ENCODE measurements around the gene TNFRSF25.

The TNFRSF25 gene

GRCh38 chr1:6471970-6472368 is 6.0 kb upstream of the TNFRSF25 start:
- H3K4me1 Mint-ChIP-seq (ENCODE audit: low read depth) = peaks cover 4% of the 10 kb centered on the region
- H3K4me3 Mint-ChIP-seq = no peak overlapping the region
- H3K9me3 Mint-ChIP-seq = no peaks in the 10 kb centered on the region
- no peak for DNase-seq
- H3K27ac Mint-ChIP-seq = no peak overlapping the region
- no peaks in the 10 kb centered on the region for H3K27me3 Mint-ChIP-seq
- no peaks in the 10 kb centered on the region for H3K36me3 Mint-ChIP-seq (ENCODE audit: low read depth)

GRCh38 chr1:6471086-6471969 is 5.4 kb upstream of the TNFRSF25 start:
- H3K36me3 Mint-ChIP-seq (ENCODE audit: low read depth) = no peaks in the 10 kb centered on the region
- no peaks in the 10 kb centered on the region for H3K9me3 Mint-ChIP-seq
- H3K4me3 Mint-ChIP-seq = no peak overlapping the region
- H3K27ac Mint-ChIP-seq = no peak overlapping the region
- DNase-seq = no peak
- no peaks in the 10 kb centered on the region for H3K27me3 Mint-ChIP-seq
- H3K4me1 Mint-ChIP-seq (ENCODE audit: low read depth) = peaks cover 9% of the 10 kb centered on the region

- Mint-ChIP-seq H3K27me3 (no peaks in the 10 kb centered on the region), H3K36me3 (ENCODE audit: low read depth) (peaks cover 3% of the 10 kb centered on the region), H3K9me3 (no peaks in the 10 kb centered on the region), H3K4me3 (no peak overlapping the region), H3K4me1 (ENCODE audit: low read depth) (peaks cover 6% of the 10 kb centered on the region), H3K27ac (no peak overlapping the region)
- no peak for DNase-seq
Observed at GRCh38 chr1:6470132-6471085, 4.4 kb upstream of the TNFRSF25 start.

GRCh38 chr1:6468729-6469461 is 2.9 kb upstream of the TNFRSF25 start:
- DNase-seq = no peak
- H3K27me3 Mint-ChIP-seq = no peaks in the 10 kb centered on the region
- no peaks in the 10 kb centered on the region for H3K9me3 Mint-ChIP-seq
- no peak overlapping the region for H3K27ac Mint-ChIP-seq
- H3K4me1 Mint-ChIP-seq (ENCODE audit: low read depth) = peaks cover 15% of the 10 kb centered on the region
- peaks cover 15% of the 10 kb centered on the region for H3K36me3 Mint-ChIP-seq (ENCODE audit: low read depth)
- H3K4me3 Mint-ChIP-seq = no peak overlapping the region

GRCh38 chr1:6467744-6468688 is 2.0 kb upstream of the TNFRSF25 start:
- no peaks in the 10 kb centered on the region for H3K27me3 Mint-ChIP-seq
- no peak overlapping the region for H3K27ac Mint-ChIP-seq
- peaks cover 19% of the 10 kb centered on the region for H3K4me1 Mint-ChIP-seq (ENCODE audit: low read depth)
- DNase-seq = no peak
- peaks cover 20% of the 10 kb centered on the region for H3K36me3 Mint-ChIP-seq (ENCODE audit: low read depth)
- H3K4me3 Mint-ChIP-seq = no peak overlapping the region
- H3K9me3 Mint-ChIP-seq = no peaks in the 10 kb centered on the region

- Mint-ChIP-seq H3K36me3 (ENCODE audit: low read depth) (peaks cover 28% of the 10 kb centered on the region), H3K27ac (no peak overlapping the region), H3K9me3 (no peaks in the 10 kb centered on the region), H3K4me3 (peak overlapping the region; percentile 15), H3K27me3 (no peaks in the 10 kb centered on the region), H3K4me1 (ENCODE audit: low read depth) (peaks cover 27% of the 10 kb centered on the region)
- no peak for DNase-seq
Observed at GRCh38 chr1:6467224-6467623, 1.3 kb upstream of the TNFRSF25 start.

- peak overlapping the region; percentile 94 for H3K4me3 Mint-ChIP-seq
- H3K27me3 Mint-ChIP-seq = no peaks in the 10 kb centered on the region
- peaks cover 33% of the 10 kb centered on the region for H3K36me3 Mint-ChIP-seq (ENCODE audit: low read depth)
- no peaks in the 10 kb centered on the region for H3K9me3 Mint-ChIP-seq
- DNase-seq = no peak
- peaks cover 31% of the 10 kb centered on the region for H3K4me1 Mint-ChIP-seq (ENCODE audit: low read depth)
- H3K27ac Mint-ChIP-seq = peak overlapping the region; percentile 75
Observed at GRCh38 chr1:6466751-6467150, 778 bp upstream of the TNFRSF25 start.

GRCh38 chr1:6465461-6466005 is 440 bp downstream of the TNFRSF25 start:
- Mint-ChIP-seq H3K9me3 (no peaks in the 10 kb centered on the region), H3K27me3 (no peaks in the 10 kb centered on the region), H3K4me3 (peak overlapping the region; percentile 94), H3K4me1 (ENCODE audit: low read depth) (peaks cover 44% of the 10 kb centered on the region), H3K36me3 (ENCODE audit: low read depth) (peaks cover 45% of the 10 kb centered on the region), H3K27ac (peak overlapping the region; percentile 92)
- peak; percentile 75 for DNase-seq

GRCh38 chr1:6464915-6465314 is 1.1 kb downstream of the TNFRSF25 start:
- H3K4me1 Mint-ChIP-seq (ENCODE audit: low read depth) = peaks cover 49% of the 10 kb centered on the region

GRCh38 chr1:6464514-6464836 is 1.5 kb downstream of the TNFRSF25 start:
- Mint-ChIP-seq H3K27me3 (no peaks in the 10 kb centered on the region), H3K4me1 (ENCODE audit: low read depth) (peaks cover 53% of the 10 kb centered on the region), H3K36me3 (ENCODE audit: low read depth) (peaks cover 46% of the 10 kb centered on the region), H3K4me3 (peak overlapping the region; percentile 94), H3K27ac (peak overlapping the region; percentile 92), H3K9me3 (no peaks in the 10 kb centered on the region)
- peak; percentile 68 for DNase-seq

More at GRCh38 chr1:6464915-6465314, 1.1 kb downstream of the TNFRSF25 start:
- Mint-ChIP-seq H3K27me3 (no peaks in the 10 kb centered on the region), H3K36me3 (ENCODE audit: low read depth) (peaks cover 46% of the 10 kb centered on the region), H3K27ac (peak overlapping the region; percentile 92), H3K4me3 (peak overlapping the region; percentile 94), H3K9me3 (no peaks in the 10 kb centered on the region)
- DNase-seq = peak; percentile 54

GRCh38 chr1:6463120-6463412 is 2.9 kb downstream of the TNFRSF25 start:
- H3K4me1 Mint-ChIP-seq (ENCODE audit: low read depth) = peaks cover 57% of the 10 kb centered on the region
- DNase-seq = no peak
- H3K36me3 Mint-ChIP-seq (ENCODE audit: low read depth) = peaks cover 46% of the 10 kb centered on the region
- H3K9me3 Mint-ChIP-seq = no peaks in the 10 kb centered on the region
- H3K27ac Mint-ChIP-seq = peak overlapping the region; percentile 71
- no peaks in the 10 kb centered on the region for H3K27me3 Mint-ChIP-seq
- H3K4me3 Mint-ChIP-seq = peak overlapping the region; percentile 49

GRCh38 chr1:6462412-6463119 is 3.4 kb downstream of the TNFRSF25 start:
- no peaks in the 10 kb centered on the region for H3K9me3 Mint-ChIP-seq
- peaks cover 57% of the 10 kb centered on the region for H3K4me1 Mint-ChIP-seq (ENCODE audit: low read depth)
- no peaks in the 10 kb centered on the region for H3K27me3 Mint-ChIP-seq
- DNase-seq = no peak
- peaks cover 46% of the 10 kb centered on the region for H3K36me3 Mint-ChIP-seq (ENCODE audit: low read depth)
- peak overlapping the region; percentile 49 for H3K4me3 Mint-ChIP-seq
- peak overlapping the region; percentile 86 for H3K27ac Mint-ChIP-seq

Data from activated T-cell treated with anti-CD3 and anti-CD28 coated beads, Interleukin-2, amount 50 U/mL, for 24 hours (primary cell).